DMS79 (cell line): ENCODE measurements around the gene TPO.
"Not testable (repeated sequence)": the region's sequence is repeated elsewhere in the genome, so short reads cannot be mapped to it uniquely, and the experiment has no call there.

ENCODE experiments used
- DNase-seq: peaks from one replicate; lab custom pipeline; 2025; lab: John Stamatoyannopoulos, UW

TPO gene

DNA sequence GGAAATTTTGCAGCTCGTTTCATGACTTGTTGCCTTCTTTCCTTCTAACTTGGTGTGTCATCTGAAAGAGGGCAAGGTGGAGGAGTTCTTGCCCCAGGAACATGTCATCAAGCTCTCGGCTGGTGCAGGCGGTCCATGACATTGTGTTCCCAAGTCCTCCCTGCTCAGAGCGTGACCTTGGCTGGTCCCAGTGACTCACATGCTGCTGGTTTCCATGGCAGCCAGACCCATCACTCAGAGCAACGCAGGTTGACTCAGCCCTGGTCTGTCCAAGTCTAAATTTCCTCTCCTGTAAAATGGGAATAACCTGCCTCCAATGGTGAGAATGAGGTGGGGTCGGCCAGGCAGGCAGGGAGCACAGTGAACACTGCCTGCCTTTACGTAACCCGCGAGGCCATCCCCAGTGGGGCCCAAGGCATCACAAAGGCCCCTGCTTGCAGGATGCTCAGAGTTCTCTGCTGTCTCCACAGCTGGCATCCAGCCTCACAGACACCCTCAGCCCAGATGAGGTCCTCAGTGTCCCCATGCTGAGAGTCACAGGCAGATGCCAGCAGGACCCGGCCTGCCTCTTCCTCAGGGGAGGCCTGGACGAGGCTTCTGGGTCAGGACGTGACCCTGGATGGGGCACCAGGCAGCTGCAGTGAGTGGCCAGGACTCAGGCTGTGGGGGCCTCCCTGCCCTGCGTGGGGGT lies 143.7 kb downstream of the TPO start:
- DNase-seq = no peak

- no peak for DNase-seq
Measured at GRCh38 chr2:1557467-1557820, 144.2 kb downstream of the TPO start.

GRCh38 chr2:1559589-1560175 lies 146.4 kb downstream of the TPO start:
- no peak for DNase-seq

- DNase-seq = no peak
Measured at GRCh38 chr2:1561259-1561658, 148.0 kb downstream of the TPO start.

- DNase-seq = no peak
Measured at GRCh38 chr2:1561811-1562421, 148.7 kb downstream of the TPO start.

DNA sequence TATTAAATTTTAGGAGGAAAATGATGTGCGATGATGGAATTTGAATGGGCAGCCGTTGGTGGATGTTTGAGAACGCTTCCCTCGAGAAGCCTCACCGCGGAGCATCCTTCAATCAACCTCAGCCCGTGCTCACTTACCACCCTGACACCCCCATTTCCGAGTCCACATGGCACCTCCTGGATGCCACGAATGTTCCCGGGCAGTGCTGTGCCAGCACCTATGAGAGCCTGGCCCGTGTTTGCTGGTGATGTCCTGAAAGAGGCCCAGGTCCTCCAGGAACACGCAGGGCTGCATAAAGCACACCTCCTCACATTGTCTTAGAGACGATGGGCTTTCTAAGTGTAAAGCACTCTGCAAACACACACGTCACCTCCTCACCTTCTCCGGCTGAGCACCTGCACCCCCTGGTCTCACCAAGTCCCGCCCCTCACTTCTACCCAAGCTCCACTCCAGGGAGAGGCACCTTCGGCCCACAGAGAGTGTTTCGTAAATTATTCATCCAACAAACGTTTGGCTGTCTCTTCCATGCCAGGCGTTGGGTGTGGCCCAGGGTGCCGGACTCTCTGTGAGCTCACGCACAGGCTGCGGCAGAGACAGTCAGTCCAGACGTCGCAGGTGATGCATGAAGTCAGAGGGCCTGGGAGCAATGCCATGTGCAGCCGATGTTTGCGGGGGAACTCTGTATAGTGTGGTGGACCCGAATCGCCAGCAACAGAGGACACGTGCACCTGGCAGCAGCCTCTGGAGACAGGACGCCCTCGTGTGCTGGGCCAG lies 150.0 kb downstream of the TPO start:
- no peak for DNase-seq

GRCh38 chr2:1563943-1564891 lies 151.0 kb downstream of the TPO start:
- DNase-seq = no peak

GRCh38 chr2:1567556-1568344 lies 154.5 kb downstream of the TPO start:
- no peak for DNase-seq

GRCh38 chr2:1568345-1568668 lies 155.0 kb downstream of the TPO start:
- not testable (repeated sequence) for DNase-seq

DNA sequence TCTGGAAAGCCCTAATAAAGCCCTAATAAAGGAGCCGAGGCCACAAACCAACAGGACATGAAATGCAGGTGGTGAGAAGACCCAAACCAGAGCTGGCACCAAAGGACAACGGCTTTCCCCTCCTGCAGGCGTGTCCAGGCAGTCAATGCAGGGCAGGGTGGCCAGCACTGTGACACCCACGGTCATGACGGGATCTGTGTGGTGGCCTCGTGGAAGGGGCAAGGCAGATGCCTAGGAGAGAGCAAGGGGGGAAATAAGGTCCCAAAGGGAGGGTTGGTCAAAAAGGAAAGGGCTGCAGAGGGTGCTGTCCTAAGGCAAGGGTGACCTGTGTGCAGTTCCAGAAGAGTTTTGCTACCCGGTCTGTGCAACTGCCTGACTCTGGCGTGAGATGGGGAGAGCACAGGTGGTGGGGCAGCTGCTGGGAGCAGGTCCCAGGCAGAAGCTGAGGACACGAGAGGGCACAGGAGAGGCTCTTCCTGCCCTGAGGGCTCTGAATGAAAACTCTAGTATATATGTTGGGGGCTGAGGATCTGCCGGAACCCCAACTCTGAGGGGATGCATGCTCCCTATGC lies 156.7 kb downstream of the TPO start:
- DNase-seq = no peak

DNA sequence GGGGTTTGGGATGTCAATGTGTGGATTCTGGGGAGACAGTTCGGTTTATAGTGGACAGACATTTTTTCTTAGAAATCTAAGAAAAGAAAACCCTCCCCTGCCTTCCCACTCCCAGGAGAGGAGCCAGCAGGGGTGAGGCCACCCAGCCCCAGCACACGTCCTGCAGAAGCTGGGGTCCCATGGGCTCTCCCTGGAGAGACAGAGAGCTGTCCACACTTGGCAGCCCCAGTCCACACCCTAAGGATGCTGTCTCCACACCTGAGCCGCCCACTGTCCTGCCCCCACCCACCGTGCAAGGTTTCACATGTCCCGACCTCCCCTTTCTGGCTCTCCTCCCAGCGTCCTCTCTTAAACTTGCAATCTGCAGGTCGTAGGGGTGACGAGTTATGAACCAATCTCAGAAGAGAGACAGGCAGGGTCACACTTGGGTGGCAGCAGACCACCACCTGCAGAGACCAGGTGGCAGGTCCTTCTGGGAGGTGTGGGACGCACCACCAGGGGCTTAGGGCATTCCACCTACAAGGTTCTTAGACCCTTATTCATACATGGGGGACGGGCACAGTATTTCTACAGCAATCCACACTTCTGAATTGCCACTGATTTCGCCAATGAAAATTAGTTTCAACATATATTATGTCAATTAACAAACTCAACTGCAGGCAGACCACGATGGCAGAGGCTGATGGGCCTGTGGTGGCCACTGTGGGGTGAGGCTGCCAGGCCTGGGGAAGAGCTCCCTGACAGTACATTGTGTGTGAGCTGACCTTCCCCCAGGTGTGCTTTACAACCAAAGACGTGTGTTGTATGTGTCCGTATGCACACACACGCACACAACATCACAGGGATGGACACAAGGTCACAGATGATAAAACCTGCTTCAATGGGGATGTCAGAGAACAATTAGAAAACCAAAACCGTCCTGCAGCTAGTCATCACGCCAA lies 158.5 kb downstream of the TPO start:
- DNase-seq = no peak

- DNase-seq = no peak
Measured at GRCh38 chr2:1572638-1573037, 159.4 kb downstream of the TPO start.

DNA sequence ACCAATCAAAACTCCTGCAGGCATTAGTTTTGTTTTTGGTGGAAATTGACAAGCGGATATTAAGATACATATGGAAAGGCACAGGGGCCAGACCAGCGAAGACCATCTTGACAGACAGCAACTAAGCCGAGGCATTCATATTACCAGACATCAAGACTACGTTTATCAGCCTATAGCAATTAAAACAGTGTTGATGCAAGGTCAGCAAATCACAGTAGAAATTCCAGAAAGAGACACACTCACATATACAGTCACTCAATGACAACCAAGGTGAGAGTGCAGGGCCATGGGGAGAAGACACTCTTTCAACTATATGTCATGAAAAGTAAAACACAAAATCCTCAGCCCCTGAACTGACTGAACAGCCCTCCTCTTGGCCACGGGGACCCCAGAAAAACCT lies 164.6 kb downstream of the TPO start:
- no peak for DNase-seq

DNA sequence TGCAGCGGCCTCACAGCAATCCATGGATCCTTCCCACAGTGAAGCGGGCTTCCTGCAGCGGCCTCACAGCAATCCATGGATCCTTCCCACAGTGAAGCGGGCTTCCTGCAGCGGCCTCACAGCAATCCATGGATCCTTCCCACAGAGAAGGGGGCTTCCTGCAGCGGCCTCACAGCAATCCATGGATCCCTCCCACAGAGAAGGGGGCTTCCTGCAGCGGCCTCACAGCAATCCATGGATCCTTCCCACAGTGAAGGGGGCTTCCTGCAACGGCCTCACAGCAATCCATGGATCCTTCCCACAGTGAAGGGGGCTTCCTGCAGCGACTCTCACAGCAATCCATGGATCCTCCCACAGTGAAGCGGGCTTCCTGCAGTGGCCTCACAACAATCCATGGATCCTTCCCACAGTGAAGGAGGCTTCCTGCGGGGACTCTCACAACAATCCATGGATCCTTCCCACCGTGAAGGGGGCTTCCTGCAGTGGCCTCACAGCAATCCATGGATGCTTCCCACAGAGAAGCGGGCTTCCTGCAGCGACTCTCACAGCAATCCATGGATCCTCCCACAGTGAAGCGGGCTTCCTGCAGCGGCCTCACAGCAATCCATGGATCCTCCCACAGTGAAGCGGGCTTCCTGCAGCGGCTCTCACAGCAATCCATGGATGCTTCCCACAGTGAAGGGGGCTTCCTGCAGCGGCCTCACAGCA lies 168.1 kb downstream of the TPO start:
- not testable (repeated sequence) for DNase-seq

- no peak for DNase-seq
Measured at GRCh38 chr2:1581965-1582625, 168.8 kb downstream of the TPO start.

DNA sequence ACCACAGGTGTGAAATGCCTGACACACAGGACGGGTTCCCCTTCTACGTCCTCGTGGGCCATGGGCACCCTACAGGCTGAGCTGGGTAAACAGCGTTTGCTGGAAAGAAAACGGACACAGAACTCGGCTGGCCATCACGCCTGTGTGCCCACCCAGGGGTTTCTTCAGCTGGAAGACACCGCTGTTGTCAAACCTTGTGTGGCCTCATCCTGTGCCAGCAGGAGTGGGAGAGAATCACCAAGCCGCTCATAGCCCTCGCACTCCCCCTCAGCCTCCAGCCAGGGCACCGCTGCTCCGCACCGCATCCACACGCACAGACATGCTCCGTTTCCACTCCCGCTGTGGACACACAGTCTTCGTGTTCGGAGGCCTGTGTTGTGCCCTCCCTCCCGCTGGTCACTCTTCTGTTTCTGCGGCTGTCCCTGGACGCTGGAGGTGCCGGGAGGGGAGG lies 169.7 kb downstream of the TPO start:
- DNase-seq = no peak

- no peak for DNase-seq
Measured at GRCh38 chr2:1584051-1584531, 170.8 kb downstream of the TPO start.
